GM18858 (cell line): Measurements from ENCODE around the gene ABHD10.
"Not testable (repeated sequence)": the region's sequence is repeated elsewhere in the genome, so short reads cannot be mapped to it uniquely, and the experiment has no call there.

Experiments
- ATAC-seq: cut with Tn5 transposase; IDR thresholded peaks from one replicate; pipeline ENCODE4 v1.9.1; 2021; ENCODE audit not compliant: unreplicated experiment

ABHD10 gene

DNA sequence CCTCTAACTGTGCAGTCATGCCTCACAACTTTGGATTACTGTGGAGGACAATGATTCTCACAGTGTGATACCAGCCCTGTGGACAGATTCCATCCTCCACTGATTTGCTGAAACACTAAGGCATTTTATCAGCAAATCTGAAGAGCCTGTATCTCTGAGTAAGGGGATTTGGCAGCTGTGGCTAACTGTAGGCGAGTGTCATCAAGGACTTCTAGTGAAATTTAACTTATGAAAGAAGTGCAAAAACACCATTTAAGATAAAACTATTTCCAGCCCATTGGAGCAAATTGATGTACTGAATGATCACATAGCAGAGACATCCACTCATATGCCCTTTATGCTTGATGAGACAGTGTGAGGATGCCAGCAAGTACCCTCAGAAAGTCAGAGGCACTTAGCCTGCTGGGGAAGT lies 41.9 kb downstream of the ABHD10 start:
- no peak for ATAC-seq

DNA sequence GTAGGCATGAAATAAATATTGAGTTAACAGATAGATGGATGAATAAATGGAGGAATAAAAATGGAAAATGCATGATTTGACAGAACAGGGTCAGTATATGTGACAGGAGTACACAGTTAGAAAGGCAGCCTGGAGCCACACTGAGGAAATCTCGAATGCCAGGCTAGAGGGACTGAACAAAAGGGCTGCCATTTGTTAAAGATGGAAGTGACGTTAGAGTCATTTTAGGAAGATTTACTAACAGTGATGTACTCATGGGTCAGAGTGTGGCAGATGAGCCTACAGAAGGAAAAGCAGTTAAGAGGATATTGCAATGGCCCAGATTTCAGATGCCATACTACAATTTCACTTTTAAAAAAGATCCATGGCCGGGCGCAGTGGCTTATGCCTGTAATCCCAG lies 48.3 kb downstream of the ABHD10 start:
- ATAC-seq: no peak

DNA sequence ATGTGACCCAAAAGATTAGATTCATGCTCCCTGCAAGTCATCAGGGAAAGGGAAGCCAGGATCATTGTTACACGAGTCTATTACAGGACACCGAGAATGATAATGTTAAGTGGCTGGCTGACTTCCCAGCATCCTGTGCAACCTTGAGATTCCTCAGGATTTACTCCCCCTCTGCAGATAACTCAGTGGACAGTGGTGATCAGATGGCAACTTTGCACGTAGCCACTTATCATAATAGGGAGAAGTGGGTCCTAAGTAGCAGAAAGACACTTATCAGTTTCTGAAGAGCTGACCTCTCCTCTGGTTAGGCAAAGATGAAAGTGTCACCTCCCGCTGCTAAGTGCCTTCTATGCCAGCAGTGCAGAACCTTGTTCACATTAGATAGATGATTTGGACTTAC lies 49.0 kb downstream of the ABHD10 start:
- no peak for ATAC-seq

DNA sequence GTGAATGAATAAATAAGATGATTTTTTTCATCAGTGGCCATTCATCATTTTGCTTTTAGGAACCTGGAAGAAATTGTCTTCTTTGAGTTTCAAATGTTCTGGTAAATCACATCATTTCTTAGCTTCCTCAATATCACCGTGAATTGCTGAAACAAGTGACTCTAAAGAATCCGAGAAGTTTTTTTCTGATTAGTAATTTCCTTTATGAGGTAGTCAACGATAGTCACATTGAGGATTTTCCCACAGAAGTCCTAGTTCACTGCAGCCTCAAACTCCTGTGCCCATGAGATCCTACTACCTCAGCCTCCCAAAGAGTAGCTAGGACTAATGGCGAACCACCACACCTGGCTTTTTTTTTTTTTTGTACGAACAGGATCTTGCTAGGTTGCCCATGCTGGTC lies 52.1 kb downstream of the ABHD10 start:
- ATAC-seq: no peak

DNA sequence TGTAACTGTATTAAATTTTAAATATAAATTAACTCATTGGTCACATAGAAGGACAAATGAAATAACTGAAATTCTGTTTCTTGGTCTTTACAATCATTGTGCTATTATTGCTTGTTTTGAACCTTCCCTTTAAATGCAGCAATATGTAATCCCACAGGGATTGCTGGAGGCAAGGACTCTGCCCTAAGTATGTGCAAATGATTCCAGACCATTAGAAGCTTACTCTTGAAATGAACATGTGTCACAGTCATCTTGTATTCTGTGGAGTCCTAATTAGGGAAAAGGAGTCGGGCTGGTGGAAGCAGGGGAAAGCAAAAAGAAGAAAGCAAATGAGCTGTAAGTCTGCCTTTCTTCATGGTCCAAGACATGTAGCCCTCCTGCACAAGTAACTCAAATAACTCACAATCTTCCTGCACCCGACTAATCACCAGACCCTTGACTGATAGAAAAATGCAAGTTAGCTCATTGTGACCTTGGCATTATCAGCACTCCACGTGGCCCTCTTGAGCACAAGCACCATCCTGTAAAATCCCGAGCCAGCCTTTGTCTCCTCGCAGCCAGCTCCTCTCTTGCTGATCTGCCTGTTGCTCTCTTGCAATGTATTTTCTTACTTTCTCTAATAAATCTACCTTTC lies 53.4 kb downstream of the ABHD10 start:
- no peak for ATAC-seq

DNA sequence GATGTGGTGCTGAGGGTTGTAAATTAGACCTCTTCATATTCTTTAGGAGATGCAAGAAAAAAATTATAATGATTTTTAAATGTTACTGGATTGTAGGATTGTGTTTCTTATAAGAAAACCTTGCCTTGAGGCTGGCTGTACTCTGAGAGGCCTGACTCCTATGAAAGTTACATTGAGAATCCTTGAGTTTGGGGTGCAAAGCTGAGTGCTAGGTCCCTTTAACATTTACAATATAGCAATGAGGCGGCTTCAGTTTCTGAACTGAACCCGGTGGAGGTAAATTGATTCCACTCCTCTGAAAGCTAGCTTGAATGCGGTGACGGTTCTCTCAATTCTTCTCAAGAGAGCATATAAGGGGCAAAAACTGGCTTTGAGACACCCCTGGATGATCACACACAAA lies 55.6 kb downstream of the ABHD10 start, which contains the start of gene TMPRSS7:
TSS of gene TMPRSS7 (plus strand) at position 301 of the 400 bp plus-strand sequence. CDS start 110 bp downstream, outside the sequence.
- no peak for ATAC-seq

DNA sequence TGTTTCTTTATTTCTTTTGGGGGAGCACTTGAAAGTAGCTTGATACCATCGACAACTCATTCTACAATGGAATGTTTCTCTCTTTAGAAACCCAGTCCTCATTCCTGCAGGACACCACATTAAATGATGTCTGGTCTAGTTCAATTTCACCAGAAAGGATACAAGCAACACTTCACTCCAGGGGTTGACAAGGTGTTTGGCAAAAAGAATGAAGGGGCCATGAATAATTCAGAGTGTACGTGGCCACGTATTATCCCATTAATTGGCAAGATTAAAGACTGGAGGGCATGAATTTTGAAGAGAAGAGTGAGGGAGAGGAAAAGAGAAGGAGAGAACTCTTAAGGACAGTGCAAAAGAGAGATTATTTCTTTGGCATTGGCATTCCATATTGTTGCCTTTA lies 56.4 kb downstream of the ABHD10 start:
- ATAC-seq: no peak

DNA sequence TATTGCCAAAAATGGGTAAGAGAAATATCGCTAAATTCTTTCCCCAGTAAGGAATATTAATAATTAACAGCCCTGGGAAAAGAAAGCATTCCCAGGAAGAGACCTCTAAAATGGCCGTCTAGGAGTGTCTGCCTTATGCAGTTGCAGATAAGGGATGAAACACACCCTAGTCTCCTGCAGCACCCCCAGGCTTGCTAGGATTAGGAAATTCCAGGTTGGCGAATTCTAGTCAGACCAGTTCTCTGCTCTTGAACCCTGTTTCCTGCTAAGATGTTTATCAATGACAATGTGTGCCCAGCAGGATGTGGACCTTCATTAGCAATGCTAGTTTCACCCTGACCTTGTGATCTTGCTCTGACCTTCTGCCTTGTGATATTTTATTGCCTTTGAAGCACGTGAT lies 58.4 kb downstream of the ABHD10 start:
- ATAC-seq: not testable (repeated sequence)

DNA sequence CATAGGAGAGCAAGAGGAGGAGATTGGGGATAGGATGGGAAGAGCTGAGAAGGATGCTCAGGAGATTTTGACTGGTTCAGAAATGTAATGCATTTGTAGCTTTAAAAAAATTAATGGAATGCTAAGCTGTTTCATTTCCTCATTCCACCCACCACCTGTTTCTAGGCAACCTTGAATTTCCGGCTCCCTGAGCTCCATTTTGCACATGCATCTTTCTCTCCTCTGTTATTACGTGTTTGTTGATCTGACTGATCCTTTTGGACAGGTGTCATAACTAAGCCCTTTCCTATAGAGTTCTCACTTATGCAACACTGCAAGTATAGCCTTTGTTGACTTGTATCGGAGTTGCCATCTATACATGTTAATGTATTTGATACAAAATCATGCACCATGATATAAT lies 60.0 kb downstream of the ABHD10 start:
- peak; percentile 68 for ATAC-seq

DNA sequence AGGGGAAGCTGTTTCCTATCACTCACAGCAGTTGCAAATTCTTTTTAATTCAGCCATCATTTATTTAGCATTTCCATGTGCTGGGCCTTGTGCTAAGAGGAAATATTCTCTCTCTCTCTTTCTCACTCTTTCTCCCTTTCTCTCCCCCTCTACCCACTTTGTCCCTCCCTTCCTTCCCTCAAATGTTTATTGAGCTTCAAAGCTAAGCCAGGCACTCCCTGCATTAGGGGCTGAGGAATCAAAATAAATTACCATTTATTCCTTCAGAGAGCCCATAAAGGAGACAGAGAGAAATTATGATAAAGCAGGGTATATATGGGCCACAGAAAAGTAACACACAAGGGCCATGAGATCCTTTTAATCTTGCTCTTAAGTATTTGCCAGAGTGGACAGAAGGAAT lies 62.5 kb downstream of the ABHD10 start:
- ATAC-seq: no peak

DNA sequence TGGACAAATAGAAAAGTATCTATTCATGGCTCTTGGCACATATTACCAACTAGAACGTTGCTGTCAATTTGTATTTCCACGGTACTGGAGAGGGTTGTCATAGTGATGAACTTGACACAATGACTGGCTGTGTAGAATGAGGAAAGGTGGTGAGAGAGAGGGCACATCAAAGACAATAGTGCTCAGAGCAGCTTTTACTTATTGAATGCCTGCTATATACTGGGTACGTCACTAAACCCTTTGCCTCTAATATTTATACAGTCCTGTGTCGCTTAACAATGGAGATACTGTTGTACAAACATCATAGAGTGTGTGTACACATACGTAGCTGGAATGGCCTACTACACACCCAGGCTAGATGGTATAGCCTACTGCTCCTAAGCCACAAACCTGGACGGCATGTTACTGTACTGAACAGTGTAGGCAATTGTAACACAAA lies 64.0 kb downstream of the ABHD10 start:
- ATAC-seq: no peak
